ENCODE data around the gene NOSTRIN. TPM values are rescaled to one million over a fixed set of nuclear protein-coding genes. Genes with fewer than 3 reads are reported as not detected.

The NOSTRIN gene
- total and polyA plus RNA-seq, 2 experiments from 2014 or later: 0.45 to 0.54 TPM

DNA sequence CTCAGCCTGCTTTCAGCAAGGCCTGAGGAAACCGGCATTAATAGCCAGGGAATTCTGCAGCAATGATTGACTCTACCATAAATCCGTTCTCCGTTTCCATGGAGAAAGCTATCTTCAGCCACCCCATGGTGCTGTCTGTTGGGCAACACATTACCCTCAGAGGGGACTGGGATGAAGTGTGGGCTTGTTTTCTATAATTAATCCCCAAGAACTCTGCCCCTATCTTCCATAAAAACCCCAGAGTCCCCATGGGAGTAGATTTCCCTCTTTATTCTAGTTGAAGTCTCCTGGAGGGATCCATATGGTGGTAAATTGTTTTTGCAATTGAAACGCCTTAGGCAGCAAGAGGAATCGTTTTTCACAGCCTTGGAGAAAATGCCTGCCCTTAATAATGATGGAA, 107.9 kb downstream of the NOSTRIN start:
- H2AFZ ChIP-seq: no peak overlapping the region
- no peaks in the 10 kb centered on the region for H3K9me2 ChIP-seq (ENCODE audit: insufficient read depth)
- H3K4me3 ChIP-seq: no peak overlapping the region
- H3K4me2 ChIP-seq (ENCODE audit: unreplicated experiment): no peak overlapping the region
- no peaks in the 10 kb centered on the region for H3K79me2 ChIP-seq (ENCODE audit: insufficient read depth)
- H3K27me3 ChIP-seq (replicated peaks; ENCODE audit: insufficient read depth): peaks cover 70% of the 10 kb centered on the region
- TF ChIP-seq EZH2 (IDR thresholded peaks at IDR 0.05; ENCODE audit: insufficient read depth, poor library complexity, severe bottlenecking) (no peak), EZH2phosphoT487 (IDR thresholded peaks at IDR 0.05; ENCODE audit: insufficient read depth, low read depth) (no peak)
- H3K4me1 ChIP-seq (ENCODE audit: insufficient read depth): no peaks in the 10 kb centered on the region
- H3F3A ChIP-seq (ENCODE audit: insufficient read depth): no peaks in the 10 kb centered on the region
- DNase-seq: no peak
- no peak overlapping the region for H3K9ac ChIP-seq
- WGBS, 2 experiments (ENCODE audit: low coverage in 1 of 2, low lambda C conversion rate in 2 of 2, missing lambda C conversion rate in 2 of 2): 25 to 33% methylated on average over 5 of the region's 5 CpGs
- no peak overlapping the region for H3K27ac ChIP-seq
- H3K36me3 ChIP-seq (ENCODE audit: low read depth): no peaks in the 10 kb centered on the region
- in situ Hi-C loops (cut with MboI): loop anchor here (10.0 to 25.0 kb wide), 2 partner anchors 136 to 573 kb away; no protein-coding TSS in a partner anchor
- H4K20me1 ChIP-seq (ENCODE audit: insufficient read depth): no peaks in the 10 kb centered on the region
- H3K9me3 ChIP-seq (ENCODE audit: low read depth): no peaks in the 10 kb centered on the region

GRCh38 chr2:168912466-168912865, 110.0 kb downstream of the NOSTRIN start:
- Histone ChIP-seq H4K20me1 (ENCODE audit: insufficient read depth) (no peaks in the 10 kb centered on the region), H3K36me3 (ENCODE audit: low read depth) (no peaks in the 10 kb centered on the region), H3K4me2 (ENCODE audit: unreplicated experiment) (peak overlapping the region; percentile 88), H2AFZ (peak overlapping the region; percentile 59), H3K4me1 (ENCODE audit: insufficient read depth) (no peaks in the 10 kb centered on the region), H3K9me3 (ENCODE audit: low read depth) (no peaks in the 10 kb centered on the region), H3K4me3 (peak overlapping the region; percentile 64), H3K9me2 (ENCODE audit: insufficient read depth) (no peaks in the 10 kb centered on the region), H3F3A (ENCODE audit: insufficient read depth) (no peaks in the 10 kb centered on the region), H3K79me2 (ENCODE audit: insufficient read depth) (no peaks in the 10 kb centered on the region), H3K9ac (no peak overlapping the region), H3K27ac (no peak overlapping the region), H3K27me3 (replicated peaks; ENCODE audit: insufficient read depth) (peaks cover 58% of the 10 kb centered on the region)
- TF ChIP-seq EZH2 (IDR thresholded peaks at IDR 0.05; ENCODE audit: insufficient read depth, poor library complexity, severe bottlenecking) (no peak), EZH2phosphoT487 (IDR thresholded peaks at IDR 0.05; ENCODE audit: insufficient read depth, low read depth) (no peak)
- WGBS, 2 experiments (ENCODE audit: low coverage in 1 of 2, low lambda C conversion rate in 2 of 2, missing lambda C conversion rate in 2 of 2): 51 to 52% methylated on average over 6 of the region's 6 CpGs
- in situ Hi-C loops (cut with MboI): loop anchor here (10.0 to 25.0 kb wide), 2 partner anchors 138 to 575 kb away; no protein-coding TSS in a partner anchor
- DNase-seq: no peak

GRCh38 chr2:168912901-168913369, 110.5 kb downstream of the NOSTRIN start:
- no peaks in the 10 kb centered on the region for H3K36me3 ChIP-seq (ENCODE audit: low read depth)
- peak overlapping the region; percentile 59 for H2AFZ ChIP-seq
- H3K4me1 ChIP-seq (ENCODE audit: insufficient read depth): no peaks in the 10 kb centered on the region
- H3K4me2 ChIP-seq (ENCODE audit: unreplicated experiment): peak overlapping the region; percentile 88
- DNase-seq: peak; percentile 56
- peaks cover 63% of the 10 kb centered on the region for H3K27me3 ChIP-seq (replicated peaks; ENCODE audit: insufficient read depth)
- H3K9ac ChIP-seq: no peak overlapping the region
- 14 to 15% methylated on average over 21 of the region's 21 CpGs for WGBS, 2 experiments (ENCODE audit: low coverage in 1 of 2, low lambda C conversion rate in 2 of 2, missing lambda C conversion rate in 2 of 2)
- no peaks in the 10 kb centered on the region for H4K20me1 ChIP-seq (ENCODE audit: insufficient read depth)
- no peaks in the 10 kb centered on the region for H3K9me3 ChIP-seq (ENCODE audit: low read depth)
- H3F3A ChIP-seq (ENCODE audit: insufficient read depth): no peaks in the 10 kb centered on the region
- H3K27ac ChIP-seq: no peak overlapping the region
- H3K4me3 ChIP-seq: peak overlapping the region; percentile 64
- TF ChIP-seq EZH2 (IDR thresholded peaks at IDR 0.05; ENCODE audit: insufficient read depth, poor library complexity, severe bottlenecking) (no peak), EZH2phosphoT487 (IDR thresholded peaks at IDR 0.05; ENCODE audit: insufficient read depth, low read depth) (no peak)
- H3K79me2 ChIP-seq (ENCODE audit: insufficient read depth): no peaks in the 10 kb centered on the region
- in situ Hi-C loops (cut with MboI): loop anchor here (10.0 to 25.0 kb wide), 2 partner anchors 138 to 576 kb away; no protein-coding TSS in a partner anchor
- no peaks in the 10 kb centered on the region for H3K9me2 ChIP-seq (ENCODE audit: insufficient read depth)

GRCh38 chr2:168913495-168913894, 111.1 kb downstream of the NOSTRIN start:
- Histone ChIP-seq H3K4me2 (ENCODE audit: unreplicated experiment) (no peak overlapping the region), H3K27me3 (replicated peaks; ENCODE audit: insufficient read depth) (peaks cover 64% of the 10 kb centered on the region)

More at GRCh38 chr2:168913495-168913894, 111.1 kb downstream of the NOSTRIN start:
- H3K4me1 ChIP-seq (ENCODE audit: insufficient read depth): no peaks in the 10 kb centered on the region
- in situ Hi-C loops (cut with MboI): loop anchor here (10.0 to 25.0 kb wide), 2 partner anchors 139 to 576 kb away; no protein-coding TSS in a partner anchor
- no peak overlapping the region for H3K9ac ChIP-seq
- 95 to 97% methylated on average over 4 of the region's 4 CpGs for WGBS, 2 experiments (ENCODE audit: low coverage in 1 of 2, low lambda C conversion rate in 2 of 2, missing lambda C conversion rate in 2 of 2)
- H2AFZ ChIP-seq: no peak overlapping the region
- H3K79me2 ChIP-seq (ENCODE audit: insufficient read depth): no peaks in the 10 kb centered on the region
- H3K27ac ChIP-seq: no peak overlapping the region
- H3K4me3 ChIP-seq: no peak overlapping the region; the same call in 1 of the 2 replicates
- no peaks in the 10 kb centered on the region for H3K9me2 ChIP-seq (ENCODE audit: insufficient read depth)
- H3K9me3 ChIP-seq (ENCODE audit: low read depth): no peaks in the 10 kb centered on the region
- H3K36me3 ChIP-seq (ENCODE audit: low read depth): no peaks in the 10 kb centered on the region
- H3F3A ChIP-seq (ENCODE audit: insufficient read depth): no peaks in the 10 kb centered on the region
- no peak for DNase-seq
- TF ChIP-seq EZH2 (IDR thresholded peaks at IDR 0.05; ENCODE audit: insufficient read depth, poor library complexity, severe bottlenecking): no peak
- no peak for TF ChIP-seq EZH2phosphoT487 (IDR thresholded peaks at IDR 0.05; ENCODE audit: insufficient read depth, low read depth)
- no peaks in the 10 kb centered on the region for H4K20me1 ChIP-seq (ENCODE audit: insufficient read depth)

Other genes with a start within 250 kb of the NOSTRIN start
- 3.4 and 3.7 TPM in 2 replicates for gene SPC25, start 87.8 kb downstream of the NOSTRIN start, total RNA-seq (2014; rRNA removed; shearing (Covaris generic))
- 11.8 and 11.9 TPM in 2 replicates for gene SPC25, start 87.8 kb downstream of the NOSTRIN start, polyA plus RNA-seq (2016; fragmentation: Nextera tagmentation; extraction: Ambion mirVana)
- not detected in 2 replicates for gene G6PC2, start 98.7 kb downstream of the NOSTRIN start, total RNA-seq (2014; rRNA removed; shearing (Covaris generic))
- gene G6PC2, start 98.7 kb downstream of the NOSTRIN start, polyA plus RNA-seq (2016; fragmentation: Nextera tagmentation; extraction: Ambion mirVana): not detected in 2 replicates
- not detected in 2 replicates for gene ABCB11, start 228.7 kb downstream of the NOSTRIN start, total RNA-seq (2014; rRNA removed; shearing (Covaris generic))
- not detected in 2 replicates for gene ABCB11, start 228.7 kb downstream of the NOSTRIN start, polyA plus RNA-seq (2016; fragmentation: Nextera tagmentation; extraction: Ambion mirVana)

All from GM23248 (cell line).